Natural killer cell (primary cell): Measurements from ENCODE around the gene FARS2. TPM values are rescaled to one million over a fixed set of nuclear protein-coding genes. Genes with fewer than 3 reads are reported as not detected.

Experiments used
- ATAC-seq, 3 donors: fragments of 150-1000 bp in 2 of 3; fragments of 200-7000 bp in 1 of 3; cut with Tn5 transposase; 1 replicate in 1 of 3; 2 replicates in 2 of 3; pipeline ENCODE4 v1.10.0; 2021; ENCODE audit warnings: mild to moderate bottlenecking in 2 of 3, moderate library complexity in 2 of 3
- DNase-seq, 2 donors: peaks; one replicate each; pipeline versions ENCODE4 v3.0.0 to v3.0.0-alpha.2; 2013 to 2021; ENCODE audit warnings: mixed read lengths in 1 of 2
- H3K27ac ChIP-seq: one replicate; pipeline ENCODE4 v1.5.1; 2013; ENCODE audit warnings: mild to moderate bottlenecking, low read length
- H3K27me3 ChIP-seq: one replicate; pipeline ENCODE4 v1.6.1; 2013; ENCODE audit warnings: low read length; ENCODE audit not compliant: control insufficient read depth, insufficient read depth
- H3K36me3 ChIP-seq: one replicate; pipeline ENCODE4 v1.6.1; 2013; ENCODE audit warnings: low read length; ENCODE audit not compliant: control insufficient read depth, insufficient read depth
- H3K4me1 ChIP-seq: one replicate; pipeline ENCODE4 v1.6.1; 2013; ENCODE audit warnings: low read length; ENCODE audit not compliant: control insufficient read depth, insufficient read depth
- H3K4me3 ChIP-seq: one replicate; pipeline ENCODE4 v1.5.1; 2013; ENCODE audit warnings: low read length
- H3K9me3 ChIP-seq: one replicate; pipeline ENCODE4 v1.6.1; 2013; ENCODE audit warnings: low read length; ENCODE audit not compliant: control insufficient read depth, insufficient read depth
- H3K27ac Mint-ChIP-seq, 2 donors: one replicate each; pipeline ENCODE4 v1.8.0; 2022; ENCODE audit warnings: mild to moderate bottlenecking in 2 of 2, mixed read lengths in 2 of 2, moderate library complexity in 1 of 2
- H3K27me3 Mint-ChIP-seq, 2 donors: one replicate each; pipeline ENCODE4 v1.8.0; 2022; ENCODE audit warnings: low read depth in 2 of 2, mixed read lengths in 2 of 2
- H3K36me3 Mint-ChIP-seq: one replicate; pipeline ENCODE4 v1.8.0; 2022; ENCODE audit warnings: mixed read lengths
- H3K4me1 Mint-ChIP-seq, 2 donors: one replicate each; pipeline ENCODE4 v1.8.0; 2022; ENCODE audit warnings: mixed read lengths in 2 of 2
- H3K4me3 Mint-ChIP-seq: one replicate; pipeline ENCODE4 v1.8.0; 2022; ENCODE audit warnings: mild to moderate bottlenecking, moderate library complexity, mixed read lengths
- H3K9me3 Mint-ChIP-seq, 2 donors: one replicate each; pipeline ENCODE4 v1.8.0; 2022; ENCODE audit warnings: mixed read lengths in 2 of 2
- CTCF ChIP-seq: fragments of 200-600 bp; IDR thresholded peaks from one replicate; pipeline ENCODE4 v1.8.0; 2022; ENCODE audit warnings: antibody characterized with exemption
- WGBS: methylation state at CpG from one replicate; pipeline ENCODE4 v1.1.7; 2013; ENCODE audit warnings: missing lambda C conversion rate; ENCODE audit not compliant: insufficient coverage; 5-methylcytosine and 5-hydroxymethylcytosine counted together
- intact Hi-C: fragments of 100-400 bp; cut with micrococcal nuclease; formaldehyde crosslinking; loops from one replicate; pipeline ENCODE4 v1.14.2; 2022
- total RNA-seq, 4 donors: library from RNA; stranded (reverse); fragments of 120-200 nt in 1 of 4; gene quantifications; one replicate each; pipeline versions ENCODE4 v1.2.3 to v1.2.4, GENCODE V29; 2013 to 2022

FARS2 gene
- total RNA-seq, 3 donors from 2014 or later (not counting 1 experiment from before 2014, with no cell fraction given) = 15.3 to 24.8 (median 22.7) TPM

- H3K27me3 ChIP-seq = no peaks in the 10 kb centered on the region
- no peaks in the 10 kb centered on the region for H3K36me3 ChIP-seq
- peaks cover 20 to 23% of the 10 kb centered on the region in 2 donors for H3K4me1 Mint-ChIP-seq
- H3K27ac ChIP-seq = no peak overlapping the region
- no peaks in the 10 kb centered on the region for H3K4me1 ChIP-seq
- no peak for TF ChIP-seq CTCF
- no peak overlapping the region for H3K4me3 ChIP-seq
- no peak for ATAC-seq
- no peak for DNase-seq
- no peak overlapping the region for H3K27ac Mint-ChIP-seq
- no peaks in the 10 kb centered on the region for H3K9me3 ChIP-seq
- no peak overlapping the region for H3K4me3 Mint-ChIP-seq
- H3K36me3 Mint-ChIP-seq = peaks cover 7% of the 10 kb centered on the region
- intact Hi-C loops = no loop called here
- no peaks in the 10 kb centered on the region for H3K9me3 Mint-ChIP-seq
- WGBS = 88% methylated on average over 3 of the region's 6 CpGs
- H3K27me3 Mint-ChIP-seq = no peaks in the 10 kb centered on the region
Observed at GRCh38 chr6:5351552-5352210, 90.4 kb downstream of the FARS2 start.

- H3K4me3 Mint-ChIP-seq = no peak overlapping the region
- TF ChIP-seq CTCF = no peak
- no peaks in the 10 kb centered on the region for H3K9me3 Mint-ChIP-seq
- H3K4me1 Mint-ChIP-seq = peaks cover 20 to 28% of the 10 kb centered on the region in 2 donors
- H3K27me3 ChIP-seq = no peaks in the 10 kb centered on the region
- intact Hi-C loops = no loop called here
- WGBS = no CpG with 5 or more reads among the region's 1 CpG
- H3K36me3 ChIP-seq = no peaks in the 10 kb centered on the region
- H3K27me3 Mint-ChIP-seq = no peaks in the 10 kb centered on the region
- no peaks in the 10 kb centered on the region for H3K4me1 ChIP-seq
- ATAC-seq (no peak), DNase-seq (no peak)
- no peak overlapping the region for H3K27ac ChIP-seq
- H3K27ac Mint-ChIP-seq = no peak overlapping the region
- H3K36me3 Mint-ChIP-seq = peaks cover 7% of the 10 kb centered on the region
- H3K4me3 ChIP-seq = no peak overlapping the region
- H3K9me3 ChIP-seq = no peaks in the 10 kb centered on the region
Observed at GRCh38 chr6:5353971-5354370, 92.7 kb downstream of the FARS2 start.

GRCh38 chr6:5357486-5357885, 96.2 kb downstream of the FARS2 start:
- Mint-ChIP-seq H3K4me3 (no peak overlapping the region), H3K27ac (no peak overlapping the region), H3K36me3 (no peaks in the 10 kb centered on the region), H3K4me1 (peaks cover 20 to 24% of the 10 kb centered on the region in 2 donors), H3K9me3 (no peaks in the 10 kb centered on the region), H3K27me3 (no peaks in the 10 kb centered on the region)
- no peak for ATAC-seq
- TF ChIP-seq CTCF = no peak
- H3K36me3 ChIP-seq = no peaks in the 10 kb centered on the region
- intact Hi-C loops = no loop called here
- H3K27ac ChIP-seq = no peak overlapping the region
- WGBS = 96% methylated on average over 1 of the region's 1 CpG
- H3K27me3 ChIP-seq = no peaks in the 10 kb centered on the region
- DNase-seq = no peak
- no peaks in the 10 kb centered on the region for H3K9me3 ChIP-seq
- no peaks in the 10 kb centered on the region for H3K4me1 ChIP-seq
- no peak overlapping the region for H3K4me3 ChIP-seq

GRCh38 chr6:5359417-5359816, 98.1 kb downstream of the FARS2 start:
- Mint-ChIP-seq H3K9me3 (no peaks in the 10 kb centered on the region), H3K36me3 (no peaks in the 10 kb centered on the region), H3K4me3 (no peak overlapping the region), H3K27me3 (no peaks in the 10 kb centered on the region), H3K27ac (no peak overlapping the region), H3K4me1 (peaks cover 8 to 11% of the 10 kb centered on the region in 2 donors)
- ATAC-seq = no peak
- Histone ChIP-seq H3K4me1 (no peaks in the 10 kb centered on the region), H3K36me3 (no peaks in the 10 kb centered on the region), H3K4me3 (no peak overlapping the region), H3K27ac (no peak overlapping the region), H3K27me3 (no peaks in the 10 kb centered on the region), H3K9me3 (no peaks in the 10 kb centered on the region)
- WGBS = 100% methylated on average over 2 of the region's 2 CpGs
- no peak for TF ChIP-seq CTCF
- no peak for DNase-seq
- intact Hi-C loops = no loop called here
